NCI-H2196 treated with DMSO at 0.1 percent for 48 hours (cell line): ENCODE results near the gene LAMA1.

Source experiments
- DNase-seq: peaks from one replicate; lab custom pipeline; 2025; ENCODE audit not compliant: unreplicated experiment; lab: John Stamatoyannopoulos, UW

LAMA1 gene

GRCh38 chr18:6994056-6994770 is 123.4 kb downstream of the LAMA1 start:
- no peak for DNase-seq

GRCh38 chr18:6992761-6993160 is 124.8 kb downstream of the LAMA1 start:
- no peak for DNase-seq

GRCh38 chr18:6983366-6983765 is 134.2 kb downstream of the LAMA1 start:
- DNase-seq, result no peak

- no peak for DNase-seq
Observed at GRCh38 chr18:6982398-6982797, 135.2 kb downstream of the LAMA1 start.

- DNase-seq, result no peak
Observed at GRCh38 chr18:6980363-6980762, 137.2 kb downstream of the LAMA1 start.

- DNase-seq, result no peak
Observed at GRCh38 chr18:6979954-6980353, 137.6 kb downstream of the LAMA1 start.

- no peak for DNase-seq
Observed at GRCh38 chr18:6976935-6977334, 140.7 kb downstream of the LAMA1 start.

GRCh38 chr18:6975084-6975483 is 142.5 kb downstream of the LAMA1 start:
- no peak for DNase-seq

GRCh38 chr18:6971823-6972478 is 145.6 kb downstream of the LAMA1 start:
- DNase-seq, result no peak

GRCh38 chr18:6963452-6964097 is 154.0 kb downstream of the LAMA1 start:
- no peak for DNase-seq

- no peak for DNase-seq
Observed at GRCh38 chr18:6962571-6963451, 154.8 kb downstream of the LAMA1 start.

GRCh38 chr18:6961331-6961730 is 156.3 kb downstream of the LAMA1 start:
- no peak for DNase-seq

GRCh38 chr18:6960656-6961055 is 156.9 kb downstream of the LAMA1 start:
- DNase-seq, result no peak

GRCh38 chr18:6960124-6960523 is 157.5 kb downstream of the LAMA1 start:
- DNase-seq, result no peak

- no peak for DNase-seq
Observed at GRCh38 chr18:6959110-6959509, 158.5 kb downstream of the LAMA1 start.

GRCh38 chr18:6956999-6957398 is 160.6 kb downstream of the LAMA1 start:
- DNase-seq, result no peak

GRCh38 chr18:6956495-6956894 is 161.1 kb downstream of the LAMA1 start:
- no peak for DNase-seq

GRCh38 chr18:6955304-6955703 is 162.3 kb downstream of the LAMA1 start:
- no peak for DNase-seq

GRCh38 chr18:6954501-6954900 is 163.1 kb downstream of the LAMA1 start:
- no peak for DNase-seq

GRCh38 chr18:6951336-6952090 is 166.1 kb downstream of the LAMA1 start:
- no peak for DNase-seq

- DNase-seq, result no peak
Observed at GRCh38 chr18:6950641-6951040, 167.0 kb downstream of the LAMA1 start.
